ENCODE results near the gene LURAP1L. TPM values are rescaled to one million over a fixed set of nuclear protein-coding genes. Genes with fewer than 3 reads are reported as not detected.

Gene LURAP1L
- total RNA-seq, 2 donors from 2014 or later, result 0.24 to 1.3 TPM

DNA sequence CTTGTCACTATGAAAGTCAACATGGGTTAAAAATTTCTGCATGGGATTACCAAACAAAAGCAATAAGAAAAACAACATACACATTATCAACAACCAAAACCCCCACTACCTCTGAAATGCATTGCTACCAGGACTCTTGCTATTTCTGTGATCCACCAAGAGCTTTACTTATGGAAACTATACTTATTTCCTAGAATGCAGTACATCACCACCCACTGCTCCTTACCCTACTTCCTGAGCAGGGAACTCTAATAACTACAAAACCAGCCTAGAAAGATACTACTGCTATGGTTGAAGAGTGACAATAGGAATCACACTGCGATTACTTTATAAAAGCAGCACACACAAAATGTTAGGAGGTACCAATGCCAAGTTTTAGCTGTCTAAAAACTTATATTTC lies 22.2 kb downstream of the LURAP1L start:
- DNase-seq, result no peak
- whole genome bisulfite sequencing, 2 experiments (ENCODE audit: insufficient coverage in 1 of 2, insufficient read length in 1 of 2), result 100% methylated on average over 1 of the region's 1 CpG; no CpG with 5 or more reads in 1 of the 2 experiments
- Histone ChIP-seq H3K36me3 (ENCODE audit: control insufficient read depth, insufficient read depth, low read length) (no peaks in the 10 kb centered on the region), H3K9me3 (ENCODE audit: control insufficient read depth, low read length) (no peaks in the 10 kb centered on the region), H3K4me1 (ENCODE audit: control insufficient read depth, insufficient read depth, low read length) (no peaks in the 10 kb centered on the region), H3K4me3 (ENCODE audit: low read length) (no peak overlapping the region), H3K9ac (ENCODE audit: extremely low read depth, low read length, poor library complexity, severe bottlenecking) (no peak overlapping the region), H3K27ac (ENCODE audit: low read depth, low read length) (no peak overlapping the region), H3K27me3 (ENCODE audit: control insufficient read depth, insufficient read depth, low read length, poor library complexity, severe bottlenecking) (no peaks in the 10 kb centered on the region)
- TF ChIP-seq, protein P1, sequence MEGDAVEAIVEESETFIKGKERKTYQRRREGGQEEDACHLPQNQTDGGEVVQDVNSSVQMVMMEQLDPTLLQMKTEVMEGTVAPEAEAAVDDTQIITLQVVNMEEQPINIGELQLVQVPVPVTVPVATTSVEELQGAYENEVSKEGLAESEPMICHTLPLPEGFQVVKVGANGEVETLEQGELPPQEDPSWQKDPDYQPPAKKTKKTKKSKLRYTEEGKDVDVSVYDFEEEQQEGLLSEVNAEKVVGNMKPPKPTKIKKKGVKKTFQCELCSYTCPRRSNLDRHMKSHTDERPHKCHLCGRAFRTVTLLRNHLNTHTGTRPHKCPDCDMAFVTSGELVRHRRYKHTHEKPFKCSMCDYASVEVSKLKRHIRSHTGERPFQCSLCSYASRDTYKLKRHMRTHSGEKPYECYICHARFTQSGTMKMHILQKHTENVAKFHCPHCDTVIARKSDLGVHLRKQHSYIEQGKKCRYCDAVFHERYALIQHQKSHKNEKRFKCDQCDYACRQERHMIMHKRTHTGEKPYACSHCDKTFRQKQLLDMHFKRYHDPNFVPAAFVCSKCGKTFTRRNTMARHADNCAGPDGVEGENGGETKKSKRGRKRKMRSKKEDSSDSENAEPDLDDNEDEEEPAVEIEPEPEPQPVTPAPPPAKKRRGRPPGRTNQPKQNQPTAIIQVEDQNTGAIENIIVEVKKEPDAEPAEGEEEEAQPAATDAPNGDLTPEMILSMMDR (conservative IDR thresholded peaks at IDR 0.05), result no peak
- Mint-ChIP-seq H3K27ac (no peak overlapping the region), H3K27me3 (ENCODE audit: insufficient read depth) (no peaks in the 10 kb centered on the region), H3K4me1 (no peaks in the 10 kb centered on the region), H3K9me3 (no peaks in the 10 kb centered on the region), H3K36me3 (ENCODE audit: low read depth) (no peaks in the 10 kb centered on the region), H3K4me3 (no peak overlapping the region)

- no peak overlapping the region for H3K4me3 Mint-ChIP-seq
Observed at GRCh38 chr9:12798066-12798770, 23.4 kb downstream of the LURAP1L start.

GRCh38 chr9:12801187-12801586 lies 26.4 kb downstream of the LURAP1L start:
- H3K9me3 Mint-ChIP-seq, result no peaks in the 10 kb centered on the region
- H3K4me3 ChIP-seq (ENCODE audit: low read length), result no peak overlapping the region
- H3K9ac ChIP-seq (ENCODE audit: extremely low read depth, low read length, poor library complexity, severe bottlenecking), result no peak overlapping the region
- H3K27me3 Mint-ChIP-seq (ENCODE audit: insufficient read depth), result no peaks in the 10 kb centered on the region
- H3K4me3 Mint-ChIP-seq, result no peak overlapping the region
- no peaks in the 10 kb centered on the region for H3K36me3 ChIP-seq (ENCODE audit: control insufficient read depth, insufficient read depth, low read length)
- no peak overlapping the region for H3K27ac Mint-ChIP-seq
- WGBS, 2 experiments (ENCODE audit: insufficient coverage in 1 of 2, insufficient read length in 1 of 2), result 79 to 100% methylated on average over 1 to 2 of the region's 2 CpGs
- no peaks in the 10 kb centered on the region for H3K4me1 ChIP-seq (ENCODE audit: control insufficient read depth, insufficient read depth, low read length)
- H3K27ac ChIP-seq (ENCODE audit: low read depth, low read length), result no peak overlapping the region
- H3K4me1 Mint-ChIP-seq, result no peaks in the 10 kb centered on the region
- TF ChIP-seq, protein P1 (conservative IDR thresholded peaks at IDR 0.05), result no peak
- no peaks in the 10 kb centered on the region for H3K27me3 ChIP-seq (ENCODE audit: control insufficient read depth, insufficient read depth, low read length, poor library complexity, severe bottlenecking)
- no peaks in the 10 kb centered on the region for H3K9me3 ChIP-seq (ENCODE audit: control insufficient read depth, low read length)
- no peaks in the 10 kb centered on the region for H3K36me3 Mint-ChIP-seq (ENCODE audit: low read depth)
- DNase-seq, result no peak

More at GRCh38 chr9:12798066-12798770, 23.4 kb downstream of the LURAP1L start:
- Mint-ChIP-seq H3K9me3 (no peaks in the 10 kb centered on the region), H3K4me1 (no peaks in the 10 kb centered on the region), H3K27ac (no peak overlapping the region), H3K36me3 (ENCODE audit: low read depth) (no peaks in the 10 kb centered on the region), H3K27me3 (ENCODE audit: insufficient read depth) (no peaks in the 10 kb centered on the region)
- 63 to 97% methylated on average over 1 of the region's 1 CpG for WGBS, 2 experiments (ENCODE audit: insufficient coverage in 1 of 2, insufficient read length in 1 of 2)
- no peak overlapping the region for H3K27ac ChIP-seq (ENCODE audit: low read depth, low read length)
- no peak for DNase-seq
- no peaks in the 10 kb centered on the region for H3K36me3 ChIP-seq (ENCODE audit: control insufficient read depth, insufficient read depth, low read length)
- no peaks in the 10 kb centered on the region for H3K4me1 ChIP-seq (ENCODE audit: control insufficient read depth, insufficient read depth, low read length)
- no peaks in the 10 kb centered on the region for H3K27me3 ChIP-seq (ENCODE audit: control insufficient read depth, insufficient read depth, low read length, poor library complexity, severe bottlenecking)
- no peak overlapping the region for H3K9ac ChIP-seq (ENCODE audit: extremely low read depth, low read length, poor library complexity, severe bottlenecking)
- TF ChIP-seq, protein P1 (conservative IDR thresholded peaks at IDR 0.05), result no peak
- H3K9me3 ChIP-seq (ENCODE audit: control insufficient read depth, low read length), result no peaks in the 10 kb centered on the region
- H3K4me3 ChIP-seq (ENCODE audit: low read length), result no peak overlapping the region

Measured in endodermal cell (in vitro differentiated cells).